Bone marrow (tissue), 2 donors: Measurements from ENCODE around the gene LACTBL1.

ENCODE experiments used
- DNase-seq, 2 donors: peaks; one replicate each; lab custom pipeline; 2025; lab: John Stamatoyannopoulos, UW

The LACTBL1 gene

DNA sequence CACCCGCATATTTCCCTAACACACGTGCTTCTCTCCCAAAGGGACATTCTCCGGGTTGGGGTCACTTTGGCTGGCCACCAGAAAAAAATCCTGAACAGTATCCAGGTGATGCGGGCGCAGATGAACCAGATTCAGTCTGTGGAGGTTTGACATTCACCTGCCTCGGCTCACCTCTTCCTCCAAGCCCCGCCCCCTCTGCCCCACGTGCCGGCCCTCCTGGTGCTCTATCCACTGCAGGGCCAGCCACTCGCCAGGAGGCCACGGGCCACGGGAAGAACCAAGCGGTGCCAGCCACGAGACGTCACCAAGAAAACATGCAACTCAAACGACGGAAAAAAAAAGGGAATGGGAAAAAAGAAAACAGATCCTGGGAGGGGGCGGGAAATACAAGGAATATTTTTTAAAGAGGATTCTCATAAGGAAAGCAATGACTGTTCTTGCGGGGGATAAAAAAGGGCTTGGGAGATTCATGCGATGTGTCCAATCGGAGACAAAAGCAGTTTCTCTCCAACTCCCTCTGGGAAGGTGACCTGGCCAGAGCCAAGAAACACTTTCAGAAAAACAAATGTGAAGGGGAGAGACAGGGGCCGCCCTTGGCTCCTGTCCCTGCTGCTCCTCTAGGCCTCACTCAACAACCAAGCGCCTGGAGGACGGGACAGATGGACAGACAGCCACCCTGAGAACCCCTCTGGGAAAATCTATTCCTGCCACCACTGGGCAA is 59.1 kb downstream of the LACTBL1 start:
- DNase-seq: no peak

DNA sequence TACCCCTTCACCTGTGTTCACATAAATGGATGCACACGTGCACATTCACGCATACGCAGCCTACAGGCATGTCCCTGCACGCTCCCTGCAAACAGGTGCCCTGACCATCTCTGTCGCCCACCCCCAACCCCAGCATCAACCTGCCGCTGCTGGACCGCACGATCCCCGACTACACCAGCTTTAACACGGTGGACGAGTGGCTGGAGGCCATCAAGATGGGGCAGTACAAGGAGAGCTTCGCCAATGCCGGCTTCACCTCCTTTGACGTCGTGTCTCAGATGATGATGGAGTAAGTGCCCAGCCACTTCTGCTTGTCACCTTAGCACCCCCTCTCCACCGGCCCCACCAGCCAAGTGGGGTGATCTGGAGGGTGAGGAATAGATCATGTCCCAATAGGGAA is 60.4 kb downstream of the LACTBL1 start:
- DNase-seq: no peak

DNA sequence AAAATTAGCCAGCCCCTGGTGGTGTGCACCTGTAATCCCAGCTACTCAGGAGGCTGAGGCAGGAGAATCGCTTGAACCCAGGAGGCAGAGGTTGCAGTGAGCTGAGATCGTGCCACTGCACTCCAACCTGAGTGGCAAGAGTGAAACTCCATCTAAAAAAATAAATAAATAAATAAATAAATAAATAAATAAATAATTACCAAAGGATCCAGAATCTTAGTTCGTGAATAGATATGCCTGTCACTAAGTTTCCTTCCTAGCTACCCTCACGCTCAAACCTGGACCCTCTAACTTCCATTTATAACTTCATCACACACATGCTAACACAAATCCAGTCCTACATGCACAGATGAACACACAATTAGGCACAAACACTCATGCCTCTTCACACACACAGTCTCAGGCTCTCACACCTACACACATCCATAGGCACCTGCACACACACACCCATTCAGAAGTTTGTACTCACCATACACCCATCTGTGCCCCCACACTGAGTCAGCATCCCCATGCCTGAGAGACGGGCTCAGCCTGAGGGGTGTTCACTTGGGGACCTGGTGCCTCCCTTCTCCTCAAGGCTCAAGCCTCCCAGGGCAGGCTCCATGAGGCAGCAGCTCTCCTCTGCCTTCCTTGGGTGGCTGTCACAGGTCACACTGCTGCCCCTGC is 61.5 kb downstream of the LACTBL1 start:
- DNase-seq: no peak

DNA sequence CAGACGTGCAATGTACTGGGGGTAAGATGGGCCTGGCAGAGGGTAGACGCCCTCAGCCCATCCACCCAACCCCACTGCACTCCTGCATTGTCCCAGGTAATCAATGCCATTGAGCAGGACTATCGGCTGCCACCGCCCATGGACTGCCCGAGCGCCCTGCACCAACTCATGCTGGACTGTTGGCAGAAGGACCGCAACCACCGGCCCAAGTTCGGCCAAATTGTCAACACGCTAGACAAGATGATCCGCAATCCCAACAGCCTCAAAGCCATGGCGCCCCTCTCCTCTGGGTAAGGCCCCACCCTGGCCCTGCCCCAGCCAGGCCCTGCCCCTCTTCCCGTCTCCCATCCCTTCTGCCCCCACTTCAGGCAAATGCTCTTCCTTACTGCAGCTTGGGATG is 62.4 kb downstream of the LACTBL1 start:
- no peak for DNase-seq

DNA sequence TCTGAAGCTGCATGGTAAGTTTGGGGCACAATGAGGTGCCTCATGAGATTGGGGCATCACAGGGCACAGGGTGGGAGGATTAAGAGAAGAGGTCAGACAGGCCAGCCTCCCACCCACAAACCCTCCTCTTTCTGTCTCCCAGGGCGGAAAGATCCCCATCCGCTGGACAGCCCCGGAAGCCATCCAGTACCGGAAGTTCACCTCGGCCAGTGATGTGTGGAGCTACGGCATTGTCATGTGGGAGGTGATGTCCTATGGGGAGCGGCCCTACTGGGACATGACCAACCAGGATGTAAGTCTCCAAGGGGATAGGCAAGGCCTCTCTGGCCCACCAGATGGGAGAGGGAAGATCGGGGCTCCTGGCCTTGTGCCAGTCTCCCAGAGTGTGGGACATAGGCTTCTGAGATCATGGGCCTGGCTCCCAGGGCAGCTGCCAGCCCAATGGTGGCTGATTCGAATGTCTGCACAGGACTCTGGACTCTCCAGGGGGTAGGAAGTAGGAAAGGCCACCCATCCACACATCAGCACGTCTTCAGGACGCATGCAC is 63.7 kb downstream of the LACTBL1 start:
- no peak for DNase-seq

DNA sequence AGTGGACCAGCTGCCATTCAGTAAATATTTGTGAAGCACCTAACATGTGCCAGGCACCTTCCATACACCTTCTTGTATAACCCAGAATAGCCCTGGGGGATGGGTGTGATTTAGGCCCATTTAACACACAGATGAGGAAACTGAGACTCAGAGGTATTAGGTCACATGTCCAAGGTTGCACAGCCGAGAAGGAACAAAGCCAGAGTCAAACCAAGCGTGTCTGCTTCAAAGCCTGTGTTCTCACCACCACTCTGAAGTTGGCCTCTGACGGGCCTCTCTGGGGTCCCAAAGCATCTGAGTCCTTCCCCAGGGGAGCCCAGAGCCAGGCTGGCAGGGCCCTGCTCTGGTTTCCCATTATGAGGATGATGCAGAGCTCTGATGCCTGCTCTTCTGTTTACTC is 65.1 kb downstream of the LACTBL1 start:
- no peak for DNase-seq

DNA sequence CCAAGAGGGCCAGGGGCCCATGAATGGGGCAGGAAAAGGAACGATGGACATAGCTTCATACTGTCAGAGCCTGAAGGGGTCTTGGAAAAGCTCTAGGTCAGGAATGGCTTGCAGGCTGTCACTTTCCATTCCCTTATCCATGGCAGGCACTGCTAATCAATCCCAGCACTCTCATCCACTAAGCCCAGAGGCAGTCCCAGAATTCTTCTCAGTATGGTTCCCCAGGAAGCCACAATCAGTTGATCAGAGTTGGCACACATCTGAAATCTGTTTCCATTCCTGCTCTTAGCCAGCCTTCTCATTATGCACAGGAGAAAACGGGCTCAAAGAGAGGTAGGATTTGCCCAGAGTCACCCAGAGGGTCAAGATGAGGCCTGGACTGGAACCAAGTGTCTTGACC is 65.7 kb downstream of the LACTBL1 start:
- no peak for DNase-seq

DNA sequence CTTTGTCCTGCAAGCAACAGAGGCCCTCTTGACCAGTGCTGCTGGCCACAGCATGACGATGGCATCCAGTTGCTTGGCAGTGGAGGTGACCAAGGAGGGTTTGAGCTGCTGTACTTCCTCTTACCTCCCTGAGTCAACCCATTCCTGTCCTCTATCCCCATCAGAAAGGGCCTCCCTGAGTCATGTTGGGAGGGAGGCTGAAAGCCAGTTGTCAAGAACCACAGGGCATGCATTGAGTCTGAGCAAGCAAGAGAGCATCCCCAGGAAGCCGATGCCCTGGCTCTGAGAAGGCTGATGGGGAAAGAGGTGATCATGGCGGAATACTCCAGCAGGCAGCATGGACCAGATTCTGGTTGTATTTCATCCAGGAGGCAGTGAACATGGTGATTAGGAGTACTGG is 69.6 kb downstream of the LACTBL1 start:
- DNase-seq: no peak
